ENCODE results near the gene FXN. TPM values are rescaled to one million over a fixed set of nuclear protein-coding genes. Genes with fewer than 3 reads are reported as not detected.

FXN gene
- total and polyA plus RNA-seq, 2 donors (not counting 3 experiments of a cell fraction or from before 2014, with no cell fraction given) = 18.2 to 21.2 TPM

- Histone ChIP-seq H4K20me1 (replicated peaks; ENCODE audit: control insufficient read depth, extremely low read depth, insufficient read depth, low read length) (no peaks in the 10 kb centered on the region), H3K36me3 (ENCODE audit: control insufficient read depth in 2 of 2, extremely low read depth in 1 of 2, insufficient read depth in 2 of 2, low read length in 2 of 2) (no peaks in the 10 kb centered on the region), H3K79me2 (ENCODE audit: control insufficient read depth, insufficient read depth, low read length) (no peaks in the 10 kb centered on the region), H3K4me1 (ENCODE audit: control insufficient read depth, extremely low read depth, insufficient read depth, low read length) (no peaks in the 10 kb centered on the region), H3K9me1 (replicated peaks; ENCODE audit: control insufficient read depth, extremely low read depth, insufficient read depth, low read length) (no peaks in the 10 kb centered on the region), H3K9ac (replicated peaks; ENCODE audit: extremely low read depth, insufficient read depth, low read length) (no peak overlapping the region), H3K27ac (ENCODE audit: insufficient read depth, low read depth, low read length) (no peak overlapping the region), H2AFZ (ENCODE audit: low read depth, low read length) (no peak overlapping the region), H3K4me2 (ENCODE audit: insufficient read depth, low read length) (no peak overlapping the region), H3K9me3 (replicated peaks; ENCODE audit: control insufficient read depth, insufficient read depth, low read length) (no peaks in the 10 kb centered on the region), H3K4me3 (replicated peaks in 1 of 3; ENCODE audit: insufficient read depth in 1 of 3, low read depth in 1 of 3, low read length in 3 of 3) (no peak overlapping the region), H3K27me3 (ENCODE audit: control insufficient read depth in 2 of 2, insufficient read depth in 2 of 2, low read length in 2 of 2) (peaks cover 2 to 8% of the 10 kb centered on the region in 2 experiments)
- ChIA-PET POLR2A (no interaction called here), CTCF (interaction anchor here (0.5 to 5.6 kb wide), 19 partner anchors 9 to 1373 kb away, joined by 3 to 47 read pairs (median 3); partner anchors contain the start of gene FXN)
- peak; percentile 71 to 77 for TF ChIP-seq CTCF (IDR thresholded peaks at IDR 0.05; ENCODE audit: extremely low read depth in 1 of 2, insufficient read depth in 1 of 2, low read depth in 1 of 2, low read length in 2 of 2)
- TF ChIP-seq MYC (IDR thresholded peaks at IDR 0.05; ENCODE audit: low read depth, low read length) = no peak
- DNase-seq (ENCODE audit: low read depth, low spot score) (peak; percentile 67), FAIRE-seq (peak; percentile 86)
- BruUV-seq (replicated peaks) = no TSS peak
- dilution Hi-C loops (cut with MboI; ENCODE audit: extremely low pct_ligation_motif_present, low sequenced_read_pairs) = no loop called here
- intact Hi-C loops (cut with micrococcal nuclease) = loop anchor here (1.0 kb wide), 3 partner anchors 220 to 415 kb away; no protein-coding TSS in a partner anchor
Observed at GRCh38 chr9:68999393-69000105, 36.0 kb upstream of the FXN start.

GRCh38 chr9:69001921-69002320 lies 33.6 kb upstream of the FXN start:
- no peaks in the 10 kb centered on the region for H3K9me1 ChIP-seq (replicated peaks; ENCODE audit: control insufficient read depth, extremely low read depth, insufficient read depth, low read length)
- H3K9me3 ChIP-seq (replicated peaks; ENCODE audit: control insufficient read depth, insufficient read depth, low read length) = no peaks in the 10 kb centered on the region
- POLR2A ChIA-PET = no interaction called here
- dilution Hi-C loops (cut with MboI; ENCODE audit: extremely low pct_ligation_motif_present, low sequenced_read_pairs) = no loop called here
- no peaks in the 10 kb centered on the region for H3K79me2 ChIP-seq (ENCODE audit: control insufficient read depth, insufficient read depth, low read length)
- peaks cover 2 to 4% of the 10 kb centered on the region in 2 experiments for H3K27me3 ChIP-seq (ENCODE audit: control insufficient read depth in 2 of 2, insufficient read depth in 2 of 2, low read length in 2 of 2)
- no peak for FAIRE-seq
- no peak for DNase-seq (ENCODE audit: low read depth, low spot score)
- H3K4me1 ChIP-seq (ENCODE audit: control insufficient read depth, extremely low read depth, insufficient read depth, low read length) = no peaks in the 10 kb centered on the region
- no TSS peak for BruUV-seq (replicated peaks)
- TF ChIP-seq POLR2AphosphoS5 (IDR thresholded peaks at IDR 0.05; ENCODE audit: insufficient read depth, low read depth, low read length) (no peak), MYC (IDR thresholded peaks at IDR 0.05; ENCODE audit: low read depth, low read length) (no peak), FOS (IDR thresholded peaks at IDR 0.05; ENCODE audit: borderline replicate concordance, insufficient read depth, low read length) (no peak), MAX (IDR thresholded peaks at IDR 0.05; ENCODE audit: insufficient read depth, insufficient read length) (no peak), EZH2 (IDR thresholded peaks at IDR 0.05; ENCODE audit: borderline replicate concordance, low read depth, low read length, severe bottlenecking) (no peak), POLR2A (IDR thresholded peaks at IDR 0.05; ENCODE audit: low read depth, low read length) (no peak), JUN (IDR thresholded peaks at IDR 0.05; ENCODE audit: borderline replicate concordance, insufficient read depth, insufficient read length, low read depth) (no peak), CTCF (IDR thresholded peaks at IDR 0.05; ENCODE audit: extremely low read depth in 1 of 2, insufficient read depth in 1 of 2, low read depth in 1 of 2, low read length in 2 of 2) (no peak), GATA2 (IDR thresholded peaks at IDR 0.05; ENCODE audit: insufficient read depth, insufficient read length, low read depth, low read length) (no peak)
- no peak overlapping the region for H3K4me3 ChIP-seq (replicated peaks in 1 of 3; ENCODE audit: insufficient read depth in 1 of 3, low read depth in 1 of 3, low read length in 3 of 3)
- H3K36me3 ChIP-seq (ENCODE audit: control insufficient read depth in 2 of 2, extremely low read depth in 1 of 2, insufficient read depth in 2 of 2, low read length in 2 of 2) = no peaks in the 10 kb centered on the region
- CTCF ChIA-PET = interaction anchor here (1.1 kb wide), 1 partner anchor 422 kb away, joined by 3 read pairs; no protein-coding TSS in a partner anchor
- no peak overlapping the region for H2AFZ ChIP-seq (ENCODE audit: low read depth, low read length)
- H4K20me1 ChIP-seq (replicated peaks; ENCODE audit: control insufficient read depth, extremely low read depth, insufficient read depth, low read length) = no peaks in the 10 kb centered on the region
- H3K4me2 ChIP-seq (ENCODE audit: insufficient read depth, low read length) = no peak overlapping the region
- intact Hi-C loops (cut with micrococcal nuclease) = no loop called here
- no peak overlapping the region for H3K9ac ChIP-seq (replicated peaks; ENCODE audit: extremely low read depth, insufficient read depth, low read length)
- H3K27ac ChIP-seq (ENCODE audit: insufficient read depth, low read depth, low read length) = no peak overlapping the region
